ENCODE data around the gene PDE6H.

Gene PDE6H

GRCh38 chr12:15007551-15007950 is 34.7 kb downstream of the PDE6H start:
- DNase-seq, result no peak

GRCh38 chr12:15011162-15011561 is 38.3 kb downstream of the PDE6H start:
- no peak for DNase-seq

- DNase-seq, result no peak
Measured at GRCh38 chr12:15013634-15014179, 40.9 kb downstream of the PDE6H start.

- DNase-seq, result no peak
Measured at GRCh38 chr12:15014708-15015107, 41.9 kb downstream of the PDE6H start.

- no peak for DNase-seq
Measured at GRCh38 chr12:15015121-15015520, 42.3 kb downstream of the PDE6H start.

GRCh38 chr12:15020156-15020555 is 47.3 kb downstream of the PDE6H start:
- no peak for DNase-seq
